ENCODE measurements around the gene EDC4. TPM values are rescaled to one million over a fixed set of nuclear protein-coding genes. Genes with fewer than 3 reads are reported as not detected.

The EDC4 gene
- total and polyA plus RNA-seq, 9 of the 15 experiments (the other 6 are each of a cell fraction or from before 2014, with no cell fraction given): 1.1 to 131 (median 74.0) TPM

- TF ChIP-seq ZNF282 (CRISPR knock-in tag; IDR thresholded peaks at IDR 0.05): 0 out of 2 replicates have a peak, but pooled peaks have one; percentile 54
- peak; percentile 75 for TF ChIP-seq TAF1 (IDR thresholded peaks at IDR 0.05; ENCODE audit: control insufficient read depth, extremely low read depth, insufficient read depth, low read length, severe bottlenecking)
- TF ChIP-seq PRDM10 (IDR thresholded peaks at IDR 0.05; ENCODE audit: partially characterized antibody): peak; percentile 26
- TF ChIP-seq FIP1L1 (IDR thresholded peaks at IDR 0.05; ENCODE audit: low read depth, low read length, poor library complexity, severe bottlenecking): no peak
- TF ChIP-seq RB1 (IDR thresholded peaks at IDR 0.05; ENCODE audit: low read depth): peak; percentile 80
- TF ChIP-seq ADNP (tag; IDR thresholded peaks at IDR 0.05): no peak
- no peak for TF ChIP-seq HBP1 (CRISPR knock-in tag; IDR thresholded peaks at IDR 0.05)
- TF ChIP-seq CBX5 (IDR thresholded peaks at IDR 0.05; ENCODE audit: borderline replicate concordance, low read depth): no peak
- TF ChIP-seq ZNF175 (CRISPR knock-in tag; IDR thresholded peaks at IDR 0.05; ENCODE audit: low read depth): no peak
- TF ChIP-seq, protein P1, sequence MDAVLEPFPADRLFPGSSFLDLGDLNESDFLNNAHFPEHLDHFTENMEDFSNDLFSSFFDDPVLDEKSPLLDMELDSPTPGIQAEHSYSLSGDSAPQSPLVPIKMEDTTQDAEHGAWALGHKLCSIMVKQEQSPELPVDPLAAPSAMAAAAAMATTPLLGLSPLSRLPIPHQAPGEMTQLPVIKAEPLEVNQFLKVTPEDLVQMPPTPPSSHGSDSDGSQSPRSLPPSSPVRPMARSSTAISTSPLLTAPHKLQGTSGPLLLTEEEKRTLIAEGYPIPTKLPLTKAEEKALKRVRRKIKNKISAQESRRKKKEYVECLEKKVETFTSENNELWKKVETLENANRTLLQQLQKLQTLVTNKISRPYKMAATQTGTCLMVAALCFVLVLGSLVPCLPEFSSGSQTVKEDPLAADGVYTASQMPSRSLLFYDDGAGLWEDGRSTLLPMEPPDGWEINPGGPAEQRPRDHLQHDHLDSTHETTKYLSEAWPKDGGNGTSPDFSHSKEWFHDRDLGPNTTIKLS (IDR thresholded peaks at IDR 0.05; ENCODE audit: borderline replicate concordance, low read depth): 0 out of 2 replicates have a peak, but pooled peaks have one; percentile 51
- no peak for TF ChIP-seq SRSF9 (IDR thresholded peaks at IDR 0.05; ENCODE audit: borderline replicate concordance, low read depth, low read length)
- TF ChIP-seq, protein P2, sequence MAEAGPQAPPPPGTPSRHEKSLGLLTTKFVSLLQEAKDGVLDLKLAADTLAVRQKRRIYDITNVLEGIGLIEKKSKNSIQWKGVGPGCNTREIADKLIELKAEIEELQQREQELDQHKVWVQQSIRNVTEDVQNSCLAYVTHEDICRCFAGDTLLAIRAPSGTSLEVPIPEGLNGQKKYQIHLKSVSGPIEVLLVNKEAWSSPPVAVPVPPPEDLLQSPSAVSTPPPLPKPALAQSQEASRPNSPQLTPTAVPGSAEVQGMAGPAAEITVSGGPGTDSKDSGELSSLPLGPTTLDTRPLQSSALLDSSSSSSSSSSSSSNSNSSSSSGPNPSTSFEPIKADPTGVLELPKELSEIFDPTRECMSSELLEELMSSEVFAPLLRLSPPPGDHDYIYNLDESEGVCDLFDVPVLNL (CRISPR knock-in tag; IDR thresholded peaks at IDR 0.05; ENCODE audit: low read depth): no peak
- TF ChIP-seq, protein P3, sequence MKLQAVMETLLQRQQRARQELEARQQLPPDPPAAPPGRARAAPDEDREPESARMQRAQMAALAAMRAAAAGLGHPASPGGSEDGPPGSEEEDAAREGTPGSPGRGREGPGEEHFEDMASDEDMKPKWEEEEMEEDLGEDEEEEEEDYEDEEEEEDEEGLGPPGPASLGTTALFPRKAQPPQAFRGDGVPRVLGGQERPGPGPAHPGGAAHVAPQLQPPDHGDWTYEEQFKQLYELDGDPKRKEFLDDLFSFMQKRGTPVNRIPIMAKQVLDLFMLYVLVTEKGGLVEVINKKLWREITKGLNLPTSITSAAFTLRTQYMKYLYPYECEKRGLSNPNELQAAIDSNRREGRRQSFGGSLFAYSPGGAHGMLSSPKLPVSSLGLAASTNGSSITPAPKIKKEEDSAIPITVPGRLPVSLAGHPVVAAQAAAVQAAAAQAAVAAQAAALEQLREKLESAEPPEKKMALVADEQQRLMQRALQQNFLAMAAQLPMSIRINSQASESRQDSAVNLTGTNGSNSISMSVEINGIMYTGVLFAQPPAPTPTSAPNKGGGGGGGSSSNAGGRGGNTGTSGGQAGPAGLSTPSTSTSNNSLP (IDR thresholded peaks at IDR 0.05; ENCODE audit: borderline replicate concordance, low read depth, low read length): no peak
- no peak for TF ChIP-seq CAMTA2 (CRISPR knock-in tag; conservative IDR thresholded peaks at IDR 0.05)
- TF ChIP-seq TAF7 (tag; IDR thresholded peaks at IDR 0.05): no peak
- TF ChIP-seq PHF21A (IDR thresholded peaks at IDR 0.05; ENCODE audit: borderline replicate concordance, low read depth): no peak
- no peak for TF ChIP-seq ZC3H4 (CRISPR knock-in tag; IDR thresholded peaks at IDR 0.05; ENCODE audit: borderline replicate concordance)
These were observed 20.3 kb downstream of the EDC4 start, which contains the start of gene PSKH1 (continued) for GRCh38 chr16:67892899-67893742.
